ENCODE results near the gene ZEB1.
"Not testable (repeated sequence)": the region's sequence is repeated elsewhere in the genome, so short reads cannot be mapped to it uniquely, and the experiment has no call there.

ZEB1 gene

GRCh38 chr10:31427334-31427733 lies 108.3 kb downstream of the ZEB1 start:
- not testable (repeated sequence) for DNase-seq

DNA sequence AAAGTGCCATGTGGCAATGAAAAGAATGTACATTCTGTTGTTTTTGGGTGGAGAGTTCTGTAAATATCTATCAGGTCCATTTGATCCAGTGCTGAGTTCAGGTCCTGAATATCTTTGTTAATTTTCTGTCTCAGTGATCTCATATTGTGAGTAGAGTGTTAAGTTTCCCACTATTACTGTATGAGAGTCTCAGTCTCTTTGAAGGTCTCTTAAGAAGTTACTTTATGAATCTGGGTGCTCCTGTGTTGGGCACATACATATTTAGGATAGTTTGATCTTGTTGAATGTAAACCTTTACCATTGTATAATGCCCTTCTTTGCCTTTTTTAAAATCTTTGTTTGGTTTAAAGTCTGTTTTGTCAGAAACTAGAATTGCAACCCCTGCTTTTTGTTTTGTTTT lies 109.5 kb downstream of the ZEB1 start:
- not testable (repeated sequence) for DNase-seq

- no peak for DNase-seq
These were observed 112.0 kb downstream of the ZEB1 start for GRCh38 chr10:31431021-31431420.

DNA sequence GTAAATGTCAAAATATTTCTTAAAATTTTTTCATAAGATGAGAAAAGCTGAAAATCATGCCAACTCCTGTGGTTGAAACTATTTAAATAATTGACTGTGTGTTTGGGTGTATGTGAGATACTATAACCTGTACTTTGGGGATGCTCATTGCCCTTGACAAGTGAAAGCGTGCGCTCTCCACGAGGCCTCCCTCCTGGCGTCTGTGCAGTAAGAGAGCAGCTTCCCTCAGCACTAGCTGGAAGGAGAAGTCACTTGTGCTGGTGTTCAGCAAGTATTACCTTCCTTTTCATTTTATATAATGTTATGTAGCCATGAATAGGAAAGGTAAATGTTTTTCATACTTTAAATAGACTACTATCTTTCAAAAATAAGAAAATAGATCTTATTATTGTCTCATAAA lies 118.9 kb downstream of the ZEB1 start:
- DNase-seq: no peak

DNA sequence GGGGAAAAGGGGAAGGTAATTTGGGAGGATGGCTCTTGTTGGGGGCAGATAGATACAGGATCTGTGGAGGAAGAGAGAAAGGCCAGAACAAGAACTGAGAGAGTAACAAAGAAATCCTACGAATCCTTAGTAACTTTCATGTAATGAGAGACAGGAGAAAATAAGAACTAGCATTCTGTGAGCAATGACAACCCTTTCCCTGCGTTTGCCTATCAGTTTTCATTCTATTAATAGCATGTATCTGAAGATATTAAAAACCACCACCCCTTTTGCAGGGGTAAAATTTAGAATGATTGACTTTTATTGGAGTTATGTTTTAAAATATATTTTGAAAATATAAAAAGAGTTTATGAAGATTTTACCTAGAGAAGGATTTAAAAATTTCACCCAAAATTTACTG lies 132.8 kb downstream of the ZEB1 start:
- DNase-seq: no peak

DNA sequence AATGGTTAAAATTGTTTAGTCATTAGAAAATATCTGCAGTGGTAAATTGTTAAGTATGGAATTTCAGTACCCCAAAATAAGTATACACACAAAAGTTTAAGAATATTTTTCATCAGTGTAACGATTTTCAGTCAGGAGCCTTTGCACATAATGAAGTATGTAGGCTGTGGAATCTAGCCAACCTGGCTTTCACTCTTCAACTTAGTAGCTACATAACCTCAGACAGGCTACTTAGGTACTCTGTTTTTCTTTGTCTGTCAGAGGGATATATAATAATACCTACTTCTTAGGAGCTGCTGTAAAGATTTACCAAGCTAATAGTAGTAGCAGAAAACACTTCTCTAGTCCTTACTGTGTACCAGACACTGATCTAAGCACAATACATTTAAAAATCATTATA lies 137.5 kb downstream of the ZEB1 start:
- DNase-seq: no peak

GRCh38 chr10:31457858-31458257 lies 138.8 kb downstream of the ZEB1 start:
- DNase-seq: no peak

- no peak for DNase-seq
These were observed 140.0 kb downstream of the ZEB1 start for GRCh38 chr10:31458974-31459373.

DNA sequence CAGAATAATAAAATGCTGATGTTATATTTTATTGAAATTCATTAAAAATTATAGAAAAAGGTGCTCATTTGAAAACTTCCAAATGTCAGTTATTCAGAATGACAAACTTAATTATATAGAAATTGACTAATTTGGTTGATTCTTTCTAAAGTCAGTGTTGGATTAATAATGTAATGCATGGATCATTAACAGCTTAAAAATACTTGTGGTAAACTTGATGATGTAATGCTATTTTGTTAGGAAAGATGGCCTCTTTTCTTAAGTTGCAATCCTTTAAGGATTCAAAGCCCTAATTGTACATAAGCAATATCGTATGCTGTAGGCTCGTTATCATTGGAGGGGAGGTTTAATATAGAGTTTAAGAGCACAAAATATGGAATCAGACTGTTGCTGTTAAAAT lies 141.2 kb downstream of the ZEB1 start:
- DNase-seq: no peak

- DNase-seq: no peak
These were observed 145.5 kb downstream of the ZEB1 start for GRCh38 chr10:31464552-31464951.

- no peak for DNase-seq
These were observed 147.3 kb downstream of the ZEB1 start for GRCh38 chr10:31466313-31466712.

- DNase-seq: no peak
These were observed 148.9 kb downstream of the ZEB1 start for GRCh38 chr10:31467791-31468535.

GRCh38 chr10:31468536-31468859 lies 149.5 kb downstream of the ZEB1 start:
- DNase-seq: no peak

DNA sequence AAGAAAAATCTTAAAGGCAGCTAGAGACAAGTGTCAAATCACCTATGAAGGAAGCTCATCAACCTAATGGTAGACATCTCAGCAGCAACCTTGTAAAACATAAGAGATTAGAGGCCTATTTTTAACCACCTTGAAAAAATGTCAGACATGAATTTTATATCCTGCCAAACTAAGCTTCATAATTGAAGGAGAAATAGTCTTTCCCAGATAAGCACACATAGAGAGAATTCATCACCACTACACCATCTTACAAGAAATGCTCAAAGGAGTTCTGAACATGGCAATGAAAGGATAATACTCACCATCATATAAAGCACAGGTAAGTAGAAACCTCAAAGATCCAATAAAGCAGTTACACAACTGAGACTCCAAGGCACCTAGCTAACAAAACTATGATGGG lies 156.5 kb downstream of the ZEB1 start:
- DNase-seq: no peak

- DNase-seq: no peak
These were observed 157.1 kb downstream of the ZEB1 start for GRCh38 chr10:31476088-31476487.

GRCh38 chr10:31477584-31477983 lies 158.6 kb downstream of the ZEB1 start:
- DNase-seq: no peak

DNA sequence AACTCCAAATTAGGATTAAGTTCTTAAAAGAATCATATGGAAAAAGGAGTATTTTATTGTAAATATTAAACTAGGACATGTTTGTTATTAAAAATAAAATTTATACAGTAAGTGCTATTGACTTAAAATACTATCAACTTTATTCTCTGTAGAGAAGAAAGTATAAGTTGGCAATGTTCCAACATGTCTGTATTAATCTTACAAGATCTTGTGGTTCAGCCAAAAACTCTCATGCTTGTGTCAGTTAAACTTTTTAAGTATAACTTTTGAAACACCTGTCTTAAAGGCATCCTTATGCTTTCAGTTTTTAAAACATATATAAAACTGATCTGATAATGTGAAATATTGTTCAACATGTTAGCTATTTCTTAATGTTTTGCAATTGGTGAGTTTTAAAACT lies 160.7 kb downstream of the ZEB1 start:
- DNase-seq: no peak

GRCh38 chr10:31483546-31483945 lies 164.5 kb downstream of the ZEB1 start:
- no peak for DNase-seq

GRCh38 chr10:31484431-31485135 lies 165.6 kb downstream of the ZEB1 start:
- no peak for DNase-seq

DNA sequence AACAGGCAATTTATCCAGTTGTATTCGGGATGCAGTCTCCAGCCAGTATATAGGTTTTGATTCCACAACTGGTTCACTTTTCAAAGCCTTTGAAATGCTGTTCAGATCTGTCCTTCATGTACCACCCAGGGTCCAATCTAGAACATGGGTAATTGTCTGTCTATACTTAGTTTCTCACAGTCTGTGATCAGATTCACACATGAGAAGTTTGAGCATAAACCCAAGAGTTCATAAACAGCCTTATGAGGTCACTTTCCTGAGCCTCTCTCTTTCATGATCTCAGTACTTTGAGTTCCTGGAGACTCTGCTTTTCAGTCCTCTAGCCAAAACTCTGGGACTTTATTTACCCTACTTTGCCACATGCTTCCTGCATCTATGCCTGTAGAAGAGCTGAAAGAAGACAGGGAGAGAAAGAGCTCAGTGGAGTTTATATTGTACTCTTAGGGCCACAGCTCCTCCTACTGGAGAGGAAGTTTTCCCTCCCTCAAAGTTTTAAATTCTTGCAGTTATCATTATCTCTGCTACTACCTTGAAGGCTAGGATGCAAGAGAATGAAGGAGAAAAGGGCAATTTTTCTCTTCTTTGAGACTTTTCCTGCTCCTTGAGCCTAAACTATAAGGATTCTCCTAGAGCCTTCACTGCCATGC lies 172.0 kb downstream of the ZEB1 start:
- DNase-seq: no peak

GRCh38 chr10:31507427-31507826 lies 188.4 kb downstream of the ZEB1 start:
- no peak for DNase-seq

DNA sequence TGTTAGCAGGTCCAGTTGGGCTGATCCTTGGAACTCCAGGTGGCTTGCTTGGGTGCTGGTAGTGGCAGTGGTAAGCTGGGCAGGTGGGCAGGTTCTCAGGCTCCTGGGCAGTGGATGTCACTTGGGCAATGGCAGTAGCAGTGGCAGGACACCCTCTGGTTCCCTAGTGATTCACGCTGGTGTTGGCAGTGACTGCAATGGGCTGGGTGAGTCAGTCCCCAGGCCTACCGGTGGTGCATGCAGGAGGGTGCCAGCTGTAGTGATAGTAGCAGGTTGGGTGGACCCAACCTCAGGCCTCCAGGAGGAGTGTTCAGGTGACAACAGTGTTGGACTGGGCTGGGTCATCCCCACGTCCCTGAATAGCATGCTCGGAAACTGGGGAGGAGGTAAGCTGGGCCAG lies 189.2 kb downstream of the ZEB1 start:
- DNase-seq: no peak

DNA sequence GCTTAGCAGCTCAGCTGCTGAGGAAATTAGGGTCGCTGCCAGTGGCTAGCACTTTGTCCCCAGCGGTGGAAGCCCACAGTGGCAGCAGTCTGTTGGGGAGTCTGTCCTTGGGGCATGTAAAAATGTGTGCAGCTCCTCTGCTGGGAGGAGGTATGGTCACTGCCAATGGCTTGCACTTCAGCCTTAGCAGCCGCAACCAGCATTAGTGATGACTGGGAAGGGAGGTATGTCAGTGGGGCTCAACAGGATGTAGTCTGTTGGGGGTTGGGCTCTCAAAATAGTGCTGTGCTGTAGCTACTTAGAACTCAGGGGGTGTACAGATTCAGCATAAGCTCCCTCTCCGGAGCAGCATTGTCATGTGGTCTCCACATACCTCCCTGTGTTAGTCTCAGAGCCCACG lies 189.9 kb downstream of the ZEB1 start:
- DNase-seq: no peak

GRCh38 chr10:31509989-31510388 lies 191.0 kb downstream of the ZEB1 start:
- no peak for DNase-seq
